ENCODE data around the gene SMIM10. TPM values are rescaled to one million over a fixed set of nuclear protein-coding genes. Genes with fewer than 3 reads are reported as not detected.
"Not testable (repeated sequence)": the region's sequence is repeated elsewhere in the genome, so short reads cannot be mapped to it uniquely, and the experiment has no call there.

Gene SMIM10
- total RNA-seq (2021; ENCODE audit: unreplicated experiment) (not detected), Bru-seq, nascent RNA (percentile 18 among the genes with signal in this experiment), BruChase-seq, experiment 1, labeled RNA remaining after a 6-hour chase (not detected), BruChase-seq, experiment 2, labeled RNA remaining after a 2-hour chase (not detected)
- polyA plus RNA-seq (2012), result not detected in 2 replicates
- long read RNA-seq, result 0 reads

DNA sequence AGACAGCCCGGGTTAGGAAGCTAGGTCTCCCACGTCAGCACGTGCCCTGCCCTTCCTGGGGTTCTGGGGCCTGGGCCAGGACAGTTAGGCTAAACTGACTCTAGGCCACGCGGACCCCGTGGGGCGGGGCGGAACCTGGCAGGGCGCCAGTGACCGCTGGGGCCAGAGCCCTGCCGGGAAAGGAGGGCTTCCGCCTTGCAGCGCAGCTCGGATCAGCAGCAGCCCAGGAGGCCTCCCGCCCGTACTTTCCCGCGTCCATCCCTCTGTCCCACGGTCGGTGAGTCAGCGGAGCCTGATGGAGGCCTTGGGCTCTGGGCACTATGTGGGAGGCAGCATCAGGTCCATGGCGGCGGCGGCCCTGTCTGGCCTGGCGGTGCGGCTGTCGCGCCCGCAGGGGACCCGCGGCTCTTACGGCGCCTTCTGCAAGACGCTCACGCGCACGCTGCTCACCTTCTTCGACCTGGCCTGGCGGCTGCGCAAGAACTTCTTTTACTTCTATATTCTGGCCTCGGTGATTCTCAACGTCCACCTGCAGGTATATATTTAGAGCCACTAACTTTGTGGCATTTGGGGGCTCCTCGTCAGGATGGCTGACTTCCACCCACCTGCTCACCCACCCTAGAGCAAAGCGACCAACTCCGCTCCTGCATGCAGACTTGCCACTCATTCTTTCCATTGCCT lies at the start of gene SMIM10:
TSS of gene SMIM10 (plus strand) at position 191 of the 681 bp plus-strand sequence. CDS start at position 296, 105 bp downstream.
- Histone ChIP-seq H2AFZ (ENCODE audit: low read depth, low read length, poor library complexity, severe bottlenecking) (no peak within 1 kb of the TSS), H3K9ac (ENCODE audit: low read length) (no peak within 1 kb of the TSS)
- no peak for DNase-seq (ENCODE audit: low read depth, low spot score)

GRCh38 chrX:134946364-134946763 lies 44.4 kb upstream of the SMIM10 start:
- H3K9me2 ChIP-seq (ENCODE audit: insufficient read depth); H2AFZ ChIP-seq (ENCODE audit: low read depth, low read length, poor library complexity, severe bottlenecking); H3K27ac ChIP-seq (ENCODE audit: low read depth, low read length); ATAC-seq; RAD21 ChIA-PET (ENCODE audit: low non-redundant PET in 1 of 2, low total read pairs in 2 of 2, uncharacterized antibody in 2 of 2, unreplicated experiment in 2 of 2); H3K9ac ChIP-seq (ENCODE audit: low read length); intact Hi-C loops (cut with micrococcal nuclease); DNase-seq (ENCODE audit: low read depth, low spot score); H3K9me3 ChIP-seq (ENCODE audit: control insufficient read depth in 1 of 2, insufficient read depth in 1 of 2, low read depth in 1 of 2, low read length in 2 of 2); H4K20me1 ChIP-seq (ENCODE audit: insufficient read depth); H3K4me2 ChIP-seq (ENCODE audit: low read length); POLR2A ChIA-PET; H3K27me3 ChIP-seq (ENCODE audit: insufficient read depth, low read length); CTCF ChIA-PET; H3K36me3 ChIP-seq (ENCODE audit: control insufficient read depth in 1 of 2, insufficient read depth in 2 of 2, low read length in 2 of 2); BruUV-seq (replicated peaks); H3K4me3 ChIP-seq (replicated peaks in 1 of 2; ENCODE audit: low read depth in 1 of 2, low read length in 2 of 2); H3K79me2 ChIP-seq (ENCODE audit: insufficient read depth, low read length): not testable (repeated sequence)
- peaks cover 32 to 35% of the 10 kb centered on the region in 2 experiments for H3K4me1 ChIP-seq (ENCODE audit: control insufficient read depth in 1 of 2, insufficient read depth in 2 of 2, low read length in 2 of 2)

More for the DNA sequence above, at the start of gene SMIM10:
- RAD21 ChIA-PET (ENCODE audit: low non-redundant PET in 1 of 2, low total read pairs in 2 of 2, uncharacterized antibody in 2 of 2, unreplicated experiment in 2 of 2), result no interaction called here
- peaks cover 6 to 13% of the 10 kb centered on the region in 2 experiments; a peak in 3 of 4 replicates for H3K4me1 ChIP-seq (ENCODE audit: control insufficient read depth in 1 of 2, insufficient read depth in 2 of 2, low read length in 2 of 2)
- H3K4me3 ChIP-seq (replicated peaks in 1 of 2; ENCODE audit: low read depth in 1 of 2, low read length in 2 of 2), result no peak within 1 kb of the TSS
- no peak within 1 kb of the TSS for H3K4me2 ChIP-seq (ENCODE audit: low read length)
- no peaks in the 10 kb centered on the region for H4K20me1 ChIP-seq (ENCODE audit: insufficient read depth)
- TF ChIP-seq CEBPB (IDR thresholded peaks at IDR 0.05; ENCODE audit: low read depth), result no peak
- TF ChIP-seq POLR2AphosphoS5 (IDR thresholded peaks at IDR 0.05; ENCODE audit: low read depth, low read length), result no peak
- no peak for TF ChIP-seq REST (IDR thresholded peaks at IDR 0.05; ENCODE audit: low read depth)
- TF ChIP-seq EZH2phosphoT487 (IDR thresholded peaks at IDR 0.05; ENCODE audit: borderline replicate concordance), result no peak
- no peak for TF ChIP-seq ATF3 (IDR thresholded peaks at IDR 0.05)
- H3K9me2 ChIP-seq (ENCODE audit: insufficient read depth), result no peaks in the 10 kb centered on the region
- H3K9me3 ChIP-seq (ENCODE audit: control insufficient read depth in 1 of 2, insufficient read depth in 1 of 2, low read depth in 1 of 2, low read length in 2 of 2), result no peaks in the 10 kb centered on the region
- H3K27ac ChIP-seq (ENCODE audit: low read depth, low read length), result no peak within 1 kb of the TSS
- no peaks in the 10 kb centered on the region for H3K27me3 ChIP-seq (ENCODE audit: insufficient read depth, low read length)
- ATAC-seq, result no peak
- POLR2A ChIA-PET, result no interaction called here
- no TSS peak for BruUV-seq (replicated peaks)
- H3K36me3 ChIP-seq (ENCODE audit: control insufficient read depth in 1 of 2, insufficient read depth in 2 of 2, low read length in 2 of 2), result no peaks in the 10 kb centered on the region
- intact Hi-C loops (cut with micrococcal nuclease), result no loop called here
- CTCF ChIA-PET, result no interaction called here
- no peaks in the 10 kb centered on the region for H3K79me2 ChIP-seq (ENCODE audit: insufficient read depth, low read length)
